NOMO-1 treated with DMSO at 0.1 percent for 48 hours (cell line): ENCODE measurements around the gene MYL1.

Experiments used
- DNase-seq: peaks from one replicate; lab custom pipeline; 2025; ENCODE audit not compliant: unreplicated experiment; lab: John Stamatoyannopoulos, UW

The MYL1 gene

DNA sequence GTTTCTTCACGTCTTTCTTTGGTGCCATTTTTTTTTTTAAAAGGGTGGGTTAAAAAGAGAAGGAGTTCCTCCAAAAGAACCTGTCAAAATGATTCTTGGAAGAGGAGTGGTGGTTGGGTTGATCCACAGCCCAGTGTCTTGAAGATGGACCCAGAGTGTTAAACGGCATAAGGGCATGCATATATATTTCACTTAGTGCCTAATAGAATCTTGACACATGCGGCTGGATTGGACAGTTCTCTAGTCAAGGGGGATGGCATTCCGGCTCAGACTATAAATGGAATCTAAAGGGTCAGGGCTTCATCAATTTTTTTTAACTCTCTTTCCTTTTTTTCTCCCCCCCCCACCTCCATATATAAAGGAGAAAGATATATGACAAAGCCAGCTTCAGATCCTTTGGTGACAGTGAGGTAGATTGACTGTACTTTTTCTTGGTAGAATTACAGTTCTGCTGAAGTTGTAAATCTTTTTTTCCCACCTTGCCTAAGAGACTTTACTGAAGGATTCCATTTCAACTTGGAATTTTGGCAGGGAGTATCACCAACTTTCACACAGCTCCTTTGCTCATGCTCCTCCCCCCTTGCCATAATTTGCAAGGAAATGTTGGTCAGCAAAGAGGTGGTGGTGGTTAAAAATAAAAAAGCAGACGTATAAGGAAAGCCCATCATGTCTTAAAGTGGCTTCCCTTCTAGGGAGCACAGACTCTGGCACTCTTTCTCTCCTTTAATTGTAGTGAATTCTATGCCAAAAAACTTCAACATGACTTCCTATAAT is at the start of gene MYL1:
Gene MYL1 (minus strand): TSS at position 160 of the 774 bp plus-strand sequence. CDS start 132 bp downstream, at position 28.
- no peak for DNase-seq

DNA sequence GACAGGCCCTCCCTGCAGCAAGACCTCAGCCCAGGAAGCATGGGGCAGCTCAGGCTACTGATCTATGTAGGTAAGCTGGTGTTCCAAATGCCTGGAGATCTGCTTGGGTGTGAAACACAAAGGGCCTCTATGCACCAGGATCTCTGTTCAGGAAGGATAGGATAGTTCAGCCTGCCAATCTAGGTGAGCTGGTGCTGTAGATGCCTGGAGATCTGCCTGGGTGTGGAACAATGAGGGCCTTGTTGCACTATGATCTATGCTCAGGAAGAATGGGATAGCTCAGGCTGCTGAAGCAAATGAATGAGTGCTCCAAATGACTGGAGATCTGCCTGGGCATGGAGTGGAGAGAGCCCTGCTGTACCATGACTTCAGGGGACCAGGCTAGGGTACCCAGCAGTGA is 48.9 kb upstream of the MYL1 start:
- no peak for DNase-seq

DNA sequence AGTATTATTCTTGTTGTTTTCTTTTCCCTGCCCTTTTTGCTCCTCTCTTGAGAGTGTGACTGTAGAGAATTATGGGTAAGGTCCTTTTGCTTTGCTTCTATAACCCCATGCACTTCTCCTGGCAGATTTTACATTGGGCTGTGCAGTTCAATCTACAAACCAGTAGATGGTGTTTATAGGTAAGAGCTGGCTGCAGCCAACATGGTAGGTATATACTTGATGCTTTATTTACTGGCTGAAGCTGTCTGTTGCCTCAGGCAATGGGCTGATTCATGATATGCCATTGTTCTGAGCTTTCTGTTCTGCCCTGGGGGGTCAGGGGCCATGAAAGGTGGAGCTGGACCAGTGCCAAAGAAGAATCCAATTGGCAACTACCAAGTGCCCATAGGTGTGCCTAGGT is 48.3 kb upstream of the MYL1 start:
- no peak for DNase-seq

DNA sequence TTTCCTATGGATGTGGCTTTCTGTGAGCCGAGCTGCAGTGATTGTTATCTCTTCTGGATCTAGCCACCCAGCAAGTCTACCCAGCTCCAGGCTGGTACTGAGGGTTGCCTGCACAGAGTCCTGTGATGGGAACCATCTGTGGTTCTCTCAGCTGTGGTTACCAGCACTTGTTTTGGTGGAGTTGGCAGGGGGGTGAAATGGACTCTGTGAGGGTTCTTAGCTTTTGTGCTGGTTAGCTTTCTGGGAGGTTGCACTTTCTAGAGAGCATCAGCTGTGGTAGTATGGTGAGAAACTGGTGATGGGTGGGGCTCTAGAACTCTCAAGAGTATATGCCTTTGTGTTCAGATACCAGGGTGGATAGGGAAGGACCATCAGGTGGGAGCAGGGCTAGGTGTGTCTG is 45.4 kb upstream of the MYL1 start:
- DNase-seq = no peak

DNA sequence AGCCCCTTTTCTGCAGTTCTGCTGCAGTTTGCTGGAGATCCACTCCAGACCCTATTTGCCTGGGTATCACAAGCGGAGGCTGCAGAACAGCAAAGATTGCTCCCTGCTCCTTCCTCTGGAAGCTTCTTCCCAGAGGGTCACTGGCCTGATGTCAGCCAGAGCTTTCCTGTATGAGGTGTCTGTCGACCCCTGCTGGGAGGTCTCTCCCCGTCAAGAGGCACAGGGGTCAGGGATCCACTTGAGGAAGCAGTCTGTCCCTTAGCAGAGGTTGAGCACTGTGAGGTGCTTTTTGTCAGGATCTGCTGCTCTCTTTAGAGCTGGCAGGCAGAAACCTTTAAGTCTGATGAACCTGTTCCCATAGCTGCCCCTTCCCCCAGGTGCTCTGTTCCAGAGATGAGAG is 42.0 kb upstream of the MYL1 start:
- no peak for DNase-seq

DNA sequence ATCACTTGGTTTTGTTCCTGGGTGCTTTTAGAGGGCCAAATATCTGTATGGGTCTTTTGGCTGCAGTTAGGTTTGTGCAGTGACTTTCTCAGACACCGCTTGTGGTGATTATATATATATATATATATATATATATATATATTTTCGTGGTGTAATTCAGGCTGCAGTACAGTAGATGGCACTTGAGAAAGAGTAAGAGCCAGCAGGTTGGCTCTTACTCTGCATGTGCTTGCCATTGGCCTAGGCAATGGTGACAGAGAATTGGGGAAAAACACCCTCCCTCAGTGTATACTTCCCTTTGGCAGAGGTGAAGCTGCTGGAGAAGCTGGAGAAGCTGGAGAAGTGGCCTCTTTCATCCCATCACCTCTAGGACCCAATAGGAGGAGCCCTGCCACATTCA is 22.2 kb upstream of the MYL1 start:
- no peak for DNase-seq

DNA sequence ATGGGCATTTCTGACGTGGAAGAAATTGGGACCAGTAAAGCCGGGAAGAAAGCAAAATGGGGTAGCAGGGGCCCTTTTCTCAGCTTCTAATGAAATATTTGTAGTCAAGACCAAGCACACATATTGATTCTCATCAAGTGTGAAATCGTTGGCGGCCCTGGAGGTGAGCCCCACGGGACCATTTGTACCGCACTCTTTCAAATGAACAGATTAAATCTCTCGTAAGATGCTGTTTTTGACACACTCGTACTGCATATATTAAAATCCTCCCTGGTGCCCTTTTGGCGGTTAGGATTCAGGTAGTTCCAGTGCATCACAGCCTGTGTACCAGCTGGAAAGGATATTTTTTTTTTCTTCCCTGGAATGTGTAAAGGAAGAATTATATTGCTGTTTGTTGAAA is 9.9 kb upstream of the MYL1 start:
- DNase-seq = no peak

DNA sequence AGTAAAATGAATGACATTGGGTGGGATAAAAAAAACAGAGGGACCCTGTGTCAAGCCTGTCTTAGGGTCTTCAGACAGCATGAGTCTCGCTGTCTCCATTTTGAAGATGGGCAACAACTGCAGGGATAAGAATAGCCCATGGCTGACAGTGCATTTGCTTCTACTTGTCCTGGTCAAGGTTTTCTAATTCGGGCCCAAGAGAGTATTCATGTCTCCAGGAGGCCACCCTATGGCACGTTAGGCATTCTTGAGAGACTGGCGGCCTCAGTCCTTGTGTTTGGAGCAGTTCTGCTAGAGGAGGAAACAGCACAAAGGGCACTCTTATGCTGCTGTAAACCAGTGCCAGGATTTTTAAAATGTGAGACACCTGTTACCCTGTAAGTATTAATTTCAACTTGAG is 9.5 kb upstream of the MYL1 start:
- no peak for DNase-seq

DNA sequence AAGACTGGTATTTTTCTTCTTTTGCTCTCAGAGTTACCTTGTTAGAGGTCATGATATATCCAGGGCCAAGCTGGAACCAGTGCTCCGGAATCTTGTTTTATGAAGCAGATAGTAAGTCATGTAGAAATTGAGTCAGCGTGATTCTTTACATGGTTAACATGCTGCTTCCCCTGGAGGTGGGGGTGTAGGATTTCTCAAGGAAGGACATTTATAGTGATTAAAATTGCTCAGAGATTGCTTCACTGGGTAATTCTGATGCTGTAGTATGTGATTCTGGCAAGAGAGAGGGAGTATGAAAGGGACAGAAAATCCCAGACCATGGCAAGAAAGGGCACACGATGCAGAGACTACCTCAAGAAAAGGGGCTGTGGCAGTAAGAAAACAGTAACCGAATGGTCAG is 8.0 kb upstream of the MYL1 start:
- DNase-seq = no peak

DNA sequence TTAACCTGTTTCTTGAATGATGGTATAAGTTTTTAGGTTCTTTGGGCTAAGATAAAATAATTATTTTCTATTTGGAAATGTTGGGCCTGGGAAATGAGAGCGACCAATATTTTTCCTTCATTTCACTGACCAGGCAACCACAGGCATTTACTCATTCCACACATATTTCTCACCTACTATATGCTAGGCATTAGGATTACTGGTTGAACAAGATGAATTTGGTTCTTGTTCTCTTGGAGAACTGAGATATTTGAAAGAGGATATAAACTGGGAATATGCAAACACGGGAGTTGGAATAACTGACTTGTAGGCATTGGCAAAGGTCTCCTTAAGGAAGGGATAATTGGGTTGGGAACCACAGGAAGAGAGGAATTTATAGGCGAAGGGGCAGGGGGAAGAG is 3.9 kb upstream of the MYL1 start:
- DNase-seq = no peak

DNA sequence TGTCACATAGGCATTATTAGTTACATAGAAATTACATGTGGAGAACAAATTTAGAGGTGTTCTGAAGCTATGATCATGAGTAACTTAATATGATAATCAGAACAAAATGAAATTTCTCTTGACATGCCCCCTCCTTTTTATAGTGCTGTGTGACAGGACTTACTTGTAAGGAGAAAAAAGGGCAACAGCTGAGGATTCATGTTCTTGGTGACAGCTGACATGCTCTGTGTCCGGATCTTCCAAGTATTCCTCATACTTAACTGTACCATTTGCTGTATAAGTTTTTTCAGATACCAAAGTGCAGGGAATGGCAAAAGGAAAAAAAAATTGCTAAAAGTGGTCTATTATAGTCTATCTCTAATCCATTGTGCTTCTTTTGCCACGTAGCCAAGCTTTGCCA is 3.5 kb upstream of the MYL1 start:
- DNase-seq = no peak

DNA sequence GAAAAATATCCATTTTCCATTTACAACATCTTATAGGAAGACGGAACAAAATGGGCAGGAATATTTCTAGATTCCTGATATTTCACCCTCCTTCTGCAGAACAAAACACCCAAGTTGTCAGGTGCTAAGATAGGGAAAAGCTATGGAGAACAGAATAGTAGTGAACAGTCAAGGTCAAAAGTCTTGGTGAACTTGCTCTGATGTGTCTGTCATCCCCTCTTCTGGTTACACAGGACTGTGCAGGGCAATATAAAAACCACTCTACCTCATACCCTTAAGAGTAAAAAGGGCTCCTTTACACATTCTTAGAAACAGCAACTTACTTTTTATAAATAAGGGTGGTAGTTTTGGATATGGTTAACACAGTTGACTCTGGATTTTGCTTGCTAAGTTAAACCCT is 4.4 kb downstream of the MYL1 start:
- DNase-seq = no peak

DNA sequence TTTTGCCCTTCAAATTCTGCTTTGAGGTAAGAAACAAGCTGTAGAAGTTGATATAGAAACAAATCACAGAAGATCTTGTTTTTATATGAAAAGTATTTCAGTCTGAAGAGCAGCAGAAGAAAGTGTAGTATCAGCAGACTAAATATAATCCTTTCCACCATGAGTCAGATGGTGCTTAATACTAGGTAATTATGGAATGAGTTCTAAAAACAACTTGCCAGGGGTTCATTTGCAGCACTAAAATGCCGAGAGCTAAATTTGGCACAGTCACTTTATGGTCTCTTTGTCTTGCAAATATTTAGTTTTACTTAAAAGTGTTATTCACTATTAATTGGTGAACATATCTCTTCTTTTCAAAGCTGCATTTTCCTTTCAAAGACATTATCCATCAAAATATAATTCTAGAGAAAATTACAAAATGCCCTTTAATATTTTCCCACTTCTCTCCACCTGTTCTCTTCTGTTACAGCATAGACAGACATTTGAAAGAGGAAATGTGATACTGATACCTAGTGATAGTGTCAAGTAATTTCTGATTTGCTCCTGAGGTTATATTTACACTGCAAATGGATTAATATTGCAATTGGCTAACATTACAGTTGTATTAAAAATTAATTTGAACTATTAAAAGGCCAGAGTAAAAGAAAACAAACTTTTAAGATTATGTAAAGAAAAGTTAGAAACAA is 5.3 kb downstream of the MYL1 start:
- no peak for DNase-seq

DNA sequence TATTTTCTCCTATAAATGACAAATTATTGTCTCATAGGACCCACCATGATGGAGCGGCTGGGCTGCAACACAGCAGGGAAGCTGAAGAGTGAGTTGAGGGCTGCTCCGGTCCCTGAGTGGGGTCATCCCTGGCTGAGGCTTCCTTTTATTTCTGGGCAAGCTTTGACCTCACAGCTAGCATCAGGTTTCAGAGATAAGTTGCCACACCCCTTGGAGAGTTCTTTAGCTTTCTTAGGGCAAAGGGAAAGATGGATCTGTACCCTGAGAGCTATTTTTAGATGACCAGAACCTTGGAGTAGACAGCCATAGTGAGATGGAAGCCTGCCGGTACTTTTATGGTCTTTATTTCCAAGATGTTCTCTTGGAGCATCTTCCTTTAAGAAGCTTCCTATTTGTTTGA is 11.5 kb downstream of the MYL1 start:
- no peak for DNase-seq

DNA sequence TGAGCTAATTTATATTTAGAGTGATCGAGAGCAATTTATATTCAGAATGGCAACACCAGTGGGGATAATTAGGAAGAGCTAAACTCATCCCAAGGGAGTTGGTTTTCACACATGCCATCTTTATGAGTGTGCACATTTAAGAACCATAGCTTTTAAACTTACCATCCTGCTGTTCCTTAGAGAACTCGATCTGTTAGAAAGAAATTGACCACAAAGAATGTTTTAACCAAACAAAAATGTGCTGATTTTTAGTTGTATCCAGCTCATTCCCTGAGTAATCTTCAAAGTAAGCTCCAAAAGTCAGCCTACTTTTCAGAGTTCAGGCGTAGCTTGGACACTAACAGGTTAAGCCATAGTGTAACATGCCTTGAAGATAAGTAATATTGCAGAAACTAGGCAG is 12.6 kb downstream of the MYL1 start:
- DNase-seq = no peak

DNA sequence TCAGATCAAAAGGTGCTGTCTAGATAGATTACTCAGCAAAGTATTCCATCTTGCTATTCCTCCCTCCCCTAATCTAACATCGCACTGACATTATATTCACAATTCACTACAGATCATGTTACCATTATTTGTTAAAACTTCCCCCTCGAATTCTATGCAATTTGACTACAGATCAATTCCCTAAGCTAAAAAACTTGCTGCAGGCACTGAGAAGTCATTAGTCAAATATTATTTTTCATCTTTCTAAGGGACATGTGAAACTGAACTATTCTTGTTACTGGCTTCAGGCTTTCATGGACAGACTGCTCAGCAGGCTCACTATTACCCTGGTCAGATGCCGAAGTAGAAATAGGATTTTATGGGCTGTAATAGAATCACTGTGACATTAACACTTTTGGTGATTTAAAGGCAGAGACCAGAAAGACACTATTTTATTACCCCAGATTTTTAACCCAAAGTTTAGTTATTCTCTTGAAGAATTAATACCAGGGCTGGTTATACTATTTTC is 15.1 kb downstream of the MYL1 start:
- no peak for DNase-seq

DNA sequence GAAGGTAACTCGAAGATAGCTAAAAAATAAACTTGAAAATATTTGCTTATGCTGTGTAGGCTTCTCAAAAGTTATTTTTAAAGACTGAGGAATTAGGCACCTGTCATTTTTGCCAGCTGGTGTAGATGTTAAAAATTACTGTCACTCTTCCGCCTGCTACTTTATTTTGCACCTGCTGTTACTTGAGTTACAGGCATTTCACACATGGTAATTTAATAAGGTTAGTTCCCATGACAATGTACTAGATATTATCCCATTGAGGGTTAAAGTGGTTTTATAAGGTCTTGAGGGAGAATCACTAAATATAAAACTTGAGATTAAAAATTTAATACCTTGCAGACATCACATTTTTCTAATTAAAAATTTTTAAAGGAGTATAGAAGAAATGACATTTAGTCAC is 26.6 kb downstream of the MYL1 start:
- DNase-seq = no peak

DNA sequence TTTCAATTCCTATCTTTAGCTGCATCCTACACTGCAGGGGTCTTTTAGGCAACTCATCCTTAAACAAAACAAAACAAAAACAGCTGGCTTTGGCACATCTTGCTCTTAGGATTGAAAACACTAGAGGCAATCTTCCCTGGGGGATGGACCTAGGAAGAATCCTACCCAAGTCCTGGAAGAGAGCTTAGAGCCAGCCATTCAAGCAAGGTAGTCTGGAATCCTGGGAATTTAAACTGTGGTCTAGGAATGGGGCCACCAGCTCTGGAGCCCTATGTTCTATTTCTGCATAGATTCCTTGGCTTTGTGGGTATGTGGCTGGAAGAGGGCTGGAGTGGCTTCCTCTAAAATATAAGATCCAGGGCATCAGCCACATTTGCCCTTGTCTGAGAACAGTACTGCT is 27.7 kb downstream of the MYL1 start:
- DNase-seq = no peak

DNA sequence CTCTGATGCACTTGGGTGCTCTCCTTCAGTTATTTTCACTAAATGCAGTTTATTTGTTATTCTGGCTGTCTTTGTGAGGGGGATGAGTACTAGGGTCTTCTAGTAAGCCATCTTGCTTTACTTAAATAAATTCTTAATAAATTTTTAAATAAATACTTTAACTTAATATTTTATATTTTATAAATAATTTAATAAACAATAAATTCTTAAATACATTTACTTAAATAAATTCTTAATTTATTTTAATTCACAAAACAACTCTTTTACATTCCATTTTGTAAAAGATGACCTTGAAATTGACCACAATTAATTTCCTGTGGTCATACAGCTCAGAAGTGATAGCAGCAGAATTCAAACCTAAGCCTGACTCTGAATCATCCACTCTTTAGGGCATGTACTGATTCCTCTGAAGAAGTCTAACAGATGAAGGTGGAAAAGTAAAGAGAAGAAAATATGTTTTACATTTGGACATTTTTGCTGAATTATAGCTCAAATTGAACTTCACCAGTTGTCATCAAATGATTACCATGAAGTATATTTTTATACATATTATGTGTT is 28.8 kb downstream of the MYL1 start:
- DNase-seq = no peak

DNA sequence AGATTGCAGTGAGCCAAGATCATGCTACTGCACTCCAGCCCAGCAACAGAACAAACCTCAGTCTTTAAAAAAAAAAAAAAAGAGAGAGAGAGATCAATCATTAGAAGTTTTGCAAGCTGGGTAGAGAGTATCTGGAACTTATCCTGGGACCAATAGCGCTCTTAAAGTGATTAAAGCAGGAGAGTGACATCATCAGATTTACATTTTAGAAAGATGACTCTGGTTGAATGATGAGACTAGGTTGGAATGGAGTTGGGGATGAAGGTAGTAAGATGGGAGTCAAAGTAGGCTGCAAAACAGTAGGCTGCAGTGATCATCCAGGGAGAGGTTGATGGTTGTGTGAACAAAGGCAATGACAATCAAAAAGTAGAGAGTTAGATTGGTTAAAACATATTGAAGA is 37.8 kb downstream of the MYL1 start:
- no peak for DNase-seq

DNA sequence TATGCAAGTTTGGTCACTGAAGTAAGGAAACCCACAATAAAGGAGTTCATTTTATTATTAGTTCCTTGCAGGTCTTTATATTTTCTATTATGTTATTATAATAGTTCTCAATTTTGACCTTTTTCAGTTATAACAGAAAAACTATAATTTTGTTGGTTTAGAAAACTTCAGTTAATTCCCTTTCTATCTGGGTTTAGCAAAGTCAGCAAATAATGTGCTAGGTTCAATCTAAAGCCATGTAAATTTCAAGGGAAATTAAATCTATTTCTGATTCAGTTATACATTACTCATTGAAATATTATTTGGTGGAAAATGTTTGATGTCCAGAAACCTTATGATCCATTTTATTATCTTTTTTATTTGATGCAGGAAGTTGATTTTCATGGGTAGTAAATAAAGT is 43.7 kb downstream of the MYL1 start:
- no peak for DNase-seq

DNA sequence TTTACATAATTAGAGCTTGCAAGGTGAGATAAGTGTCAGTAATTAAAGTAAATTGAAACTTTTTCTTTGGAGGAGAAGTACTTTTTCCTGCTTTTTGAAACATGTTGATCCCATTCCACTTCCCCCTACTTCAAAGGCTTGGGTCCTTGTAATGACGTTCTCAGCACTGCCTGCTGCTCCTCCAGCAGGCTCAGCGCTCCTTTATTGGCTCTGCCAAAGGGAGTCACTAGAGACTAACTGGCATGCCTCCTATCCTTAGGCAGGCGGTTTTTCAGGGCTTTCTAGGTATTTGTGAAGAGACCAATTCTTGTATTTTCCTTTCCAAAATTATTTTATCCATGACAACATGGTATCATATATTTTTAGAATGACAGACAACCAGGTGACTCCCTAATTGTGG is 45.8 kb downstream of the MYL1 start:
- no peak for DNase-seq
